Endothelial cell of umbilical vein (primary cell): ENCODE results near the gene SEC14L1. TPM values are rescaled to one million over a fixed set of nuclear protein-coding genes. Genes with fewer than 3 reads are reported as not detected.

Source experiments
- BruUV-seq: library from RNA; stranded (reverse); fragments of 400-500 nt; replicated peaks from 2 replicates; lab custom pipeline; 2021; lab: Mats Ljungman, UMichigan
- CTCF ChIA-PET: fragments of 300-600, 350-600 bp; sonication (Branson Sonifier 250); formaldehyde crosslinking; loops from one replicate; lab custom pipeline; 2021; ENCODE audit warnings: antibody characterized with exemption, inconsistent platforms; lab: Charles Lee
- POLR2A ChIA-PET: fragments of 300-600, 350-600 bp; sonication (Branson Sonifier 250); formaldehyde crosslinking; loops from one replicate; lab custom pipeline; 2021; ENCODE audit warnings: antibody characterized with exemption, inconsistent platforms; lab: Charles Lee
- DNase-seq: peaks from one replicate; pipeline ENCODE4 v3.0.0-alpha.2; 2011; ENCODE audit warnings: low read depth, low spot score
- FAIRE-seq: peaks from 2 replicates; lab custom pipeline; 2011; peaks lifted over from hg19 to GRCh38; lab: Jason Lieb, UNC
- H2AFZ ChIP-seq: 2 replicates; pipeline ENCODE4 v1.6.0; 2012; ENCODE audit warnings: low read depth, low read length, control low read depth, inconsistent platforms
- H3K27ac ChIP-seq: 2 replicates; pipeline ENCODE4 v1.5.1; 2011; ENCODE audit warnings: low read depth, mild to moderate bottlenecking, control low read depth, low read length, moderate library complexity; ENCODE audit not compliant: insufficient read depth
- H3K27me3 ChIP-seq, 2 experiments: 2 replicates each; pipeline versions ENCODE4 v1.6.0 to v1.6.1; 2011; ENCODE audit warnings: low read length in 2 of 2, mixed read lengths in 1 of 2; ENCODE audit not compliant: control insufficient read depth in 2 of 2, insufficient read depth in 2 of 2
- H3K36me3 ChIP-seq, 2 experiments: 2 replicates in 1 of 2; 3 replicates in 1 of 2; pipeline ENCODE4 v1.5.1; 2011; ENCODE audit warnings: low read length in 2 of 2, mild to moderate bottlenecking in 1 of 2, moderate library complexity in 1 of 2; ENCODE audit not compliant: control insufficient read depth in 2 of 2, insufficient read depth in 2 of 2; ENCODE audit errors: extremely low read depth in 1 of 2
- H3K4me1 ChIP-seq: 3 replicates; pipeline ENCODE4 v1.5.1; 2011; ENCODE audit warnings: mild to moderate bottlenecking, low read length; ENCODE audit not compliant: control insufficient read depth, insufficient read depth; ENCODE audit errors: extremely low read depth
- H3K4me2 ChIP-seq: 2 replicates; pipeline ENCODE4 v1.6.1; 2011; ENCODE audit warnings: low read length, control low read depth, mixed read lengths; ENCODE audit not compliant: insufficient read depth
- H3K4me3 ChIP-seq, 3 experiments: fragments of 200-600 bp in 1 of 3; sonication (generic), shearing (Covaris generic) in 1 of 3; replicated peaks in 1 of 3; 2 replicates each; pipeline ENCODE4 v1.5.1; 2011 to 2016; ENCODE audit warnings: control low read depth in 3 of 3, low read length in 3 of 3, mild to moderate bottlenecking in 2 of 3, inconsistent platforms in 1 of 3, low read depth in 1 of 3, moderate library complexity in 1 of 3; ENCODE audit not compliant: insufficient read depth in 1 of 3
- H3K79me2 ChIP-seq: 2 replicates; pipeline ENCODE4 v1.6.0; 2012; ENCODE audit warnings: low read length, inconsistent platforms; ENCODE audit not compliant: control insufficient read depth, insufficient read depth
- H3K9ac ChIP-seq: replicated peaks from 2 replicates; pipeline ENCODE3; 2011; ENCODE audit warnings: low read length, control low read depth; ENCODE audit not compliant: insufficient read depth; ENCODE audit errors: extremely low read depth
- H3K9me1 ChIP-seq: replicated peaks from 3 replicates; pipeline ENCODE4 v1.6.0; 2011; ENCODE audit warnings: mild to moderate bottlenecking, low read length; ENCODE audit not compliant: control insufficient read depth, insufficient read depth; ENCODE audit errors: extremely low read depth
- H3K9me3 ChIP-seq: replicated peaks from 2 replicates; pipeline ENCODE4 v1.5.1; 2012; ENCODE audit warnings: low read length, inconsistent platforms; ENCODE audit not compliant: control insufficient read depth, insufficient read depth
- H4K20me1 ChIP-seq: replicated peaks from 2 replicates; pipeline ENCODE3; 2011; ENCODE audit warnings: mild to moderate bottlenecking, low read length; ENCODE audit not compliant: control insufficient read depth, insufficient read depth; ENCODE audit errors: extremely low read depth
- FOS ChIP-seq: IDR thresholded peaks from 2 replicates; pipeline ENCODE4 v1.6.1; 2011; ENCODE audit warnings: mild to moderate bottlenecking, low read length, moderate library complexity, borderline replicate concordance; ENCODE audit not compliant: insufficient read depth
- GATA2 ChIP-seq: IDR thresholded peaks from 2 replicates; pipeline ENCODE4 v1.7.0; 2011; ENCODE audit warnings: low read depth, mild to moderate bottlenecking, moderate library complexity, mixed read lengths, low read length; ENCODE audit not compliant: insufficient read length, insufficient read depth
- JUN ChIP-seq: IDR thresholded peaks from 2 replicates; pipeline ENCODE4 v1.6.1; 2011; ENCODE audit warnings: borderline replicate concordance, low read depth; ENCODE audit not compliant: insufficient read length, insufficient read depth
- dilution Hi-C: fragments of 300-500 bp; cut with MboI; formaldehyde crosslinking; loops from one replicate; pipeline ENCODE4 v1.15.0; 2019; ENCODE audit warnings: low sequenced_read_pairs; ENCODE audit not compliant: extremely low pct_ligation_motif_present
- intact Hi-C: fragments of 100-400 bp; cut with micrococcal nuclease; formaldehyde crosslinking; loops from one replicate; pipeline ENCODE4 v1.10.0; 2022
- polyA plus RNA-seq, 4 experiments: library from polyadenylated mRNA; depleted of rRNA in 3 of 4; stranded (reverse) in 3 of 4; unstranded in 1 of 4; fragments of >200 nt; gene quantifications; 2 replicates each; pipeline versions ENCODE4 v1.2.1 to v1.2.3, GENCODE V29; 2011 to 2012; ENCODE audit warnings: missing spikeins in 1 of 4
- total RNA-seq: library from RNA; stranded (reverse); gene quantifications from 2 replicates; pipeline ENCODE4 v1.2.3, GENCODE V29; 2021

SEC14L1 gene
- total and polyA plus RNA-seq, 2 donors (not counting 3 experiments of a cell fraction or from before 2014, with no cell fraction given), result 215 to 631 TPM

DNA sequence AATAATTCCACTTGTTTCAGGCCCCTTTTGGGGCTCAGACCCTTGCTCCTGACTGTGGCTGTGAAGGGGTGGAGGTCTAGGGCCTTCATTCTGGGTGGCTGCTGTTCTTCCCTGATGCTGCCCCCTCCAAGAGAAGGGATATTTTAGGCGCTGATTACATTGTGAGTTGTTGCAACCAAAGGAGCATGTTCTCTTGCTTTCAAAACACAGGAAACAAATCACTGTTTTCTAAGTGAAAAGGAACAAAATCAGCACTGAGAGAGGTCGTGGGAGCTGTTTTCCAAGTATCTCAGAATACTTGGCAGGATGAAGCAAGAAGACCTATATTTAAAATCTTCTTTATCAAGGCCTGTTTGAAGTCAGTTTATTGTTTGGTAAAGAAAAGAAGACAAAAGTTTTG lies 25.3 kb upstream of the SEC14L1 start:
- FAIRE-seq (no peak), DNase-seq (peak; percentile 87)
- dilution Hi-C loops, result no loop called here
- Histone ChIP-seq H2AFZ (no peak overlapping the region), H3K27me3 (no peaks in the 10 kb centered on the region), H3K9ac (peak overlapping the region; percentile 36), H3K4me2 (peak overlapping the region; percentile 51), H4K20me1 (no peaks in the 10 kb centered on the region), H3K4me3 (no peak overlapping the region), H3K9me1 (no peaks in the 10 kb centered on the region), H3K36me3 (peaks cover 0 to 4% of the 10 kb centered on the region in 2 experiments), H3K4me1 (peaks cover 51% of the 10 kb centered on the region), H3K79me2 (no peaks in the 10 kb centered on the region), H3K9me3 (no peaks in the 10 kb centered on the region), H3K27ac (peak overlapping the region; percentile 95)
- BruUV-seq, result no TSS peak
- intact Hi-C loops, result no loop called here
- ChIA-PET POLR2A (interaction anchor here (3.5 kb wide), 1 partner anchor 10 kb away, joined by 15 read pairs; no protein-coding TSS in a partner anchor), CTCF (interaction anchor here (0.7 to 0.9 kb wide), 2 partner anchors 9 kb away, joined by 3 read pairs; no protein-coding TSS in a partner anchor)
- no peak for TF ChIP-seq FOS
- TF ChIP-seq JUN, result peak; percentile 2

DNA sequence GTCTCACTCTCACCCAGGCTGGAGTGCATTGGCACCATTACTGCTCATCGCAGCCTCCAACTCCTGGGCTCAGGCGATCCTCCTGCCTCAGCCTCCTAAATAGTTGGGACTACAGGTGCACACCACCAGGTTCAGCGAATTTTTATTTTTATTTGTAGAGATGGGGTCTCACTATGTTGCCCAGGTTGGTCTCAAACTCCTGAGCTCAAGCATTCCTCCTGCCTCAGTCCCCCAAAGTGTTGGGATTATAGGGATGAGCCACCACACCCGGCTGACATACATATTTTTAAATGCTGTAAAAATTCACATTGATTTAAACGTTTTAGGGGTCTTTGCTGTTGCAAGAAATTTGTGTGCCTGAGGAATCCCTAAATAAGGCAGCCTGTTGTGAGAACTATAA lies 24.8 kb upstream of the SEC14L1 start:
- FAIRE-seq (no peak), DNase-seq (no peak)
- H3K9me3 ChIP-seq, result no peaks in the 10 kb centered on the region
- H3K9ac ChIP-seq, result peak overlapping the region; percentile 36
- peak overlapping the region; percentile 51 for H3K4me2 ChIP-seq
- dilution Hi-C loops, result no loop called here
- H3K27ac ChIP-seq, result peak overlapping the region; percentile 95
- POLR2A ChIA-PET, result no interaction called here
- no peaks in the 10 kb centered on the region for H3K79me2 ChIP-seq
- H3K36me3 ChIP-seq, result peaks cover 0 to 4% of the 10 kb centered on the region in 2 experiments
- TF ChIP-seq GATA2, result no peak
- intact Hi-C loops, result no loop called here
- H4K20me1 ChIP-seq, result no peaks in the 10 kb centered on the region
- BruUV-seq, result no TSS peak
- CTCF ChIA-PET, result interaction anchor here (0.7 kb wide), 1 partner anchor 9 kb away, joined by 3 read pairs; no protein-coding TSS in a partner anchor
- no peak overlapping the region for H2AFZ ChIP-seq
- H3K9me1 ChIP-seq, result no peaks in the 10 kb centered on the region
- H3K4me3 ChIP-seq, result no peak overlapping the region
- H3K4me1 ChIP-seq, result peaks cover 52% of the 10 kb centered on the region
- H3K27me3 ChIP-seq, result no peaks in the 10 kb centered on the region
